NCI-H524 treated with DMSO at 0.1 percent for 48 hours (cell line): ENCODE results near the gene SAMD14.
A peak's percentile ranks its signal among the peaks of the same experiment; 100 is the strongest.

Source experiments
- DNase-seq: peaks from one replicate; lab custom pipeline; 2025; lab: John Stamatoyannopoulos, UW

SAMD14 gene

DNA sequence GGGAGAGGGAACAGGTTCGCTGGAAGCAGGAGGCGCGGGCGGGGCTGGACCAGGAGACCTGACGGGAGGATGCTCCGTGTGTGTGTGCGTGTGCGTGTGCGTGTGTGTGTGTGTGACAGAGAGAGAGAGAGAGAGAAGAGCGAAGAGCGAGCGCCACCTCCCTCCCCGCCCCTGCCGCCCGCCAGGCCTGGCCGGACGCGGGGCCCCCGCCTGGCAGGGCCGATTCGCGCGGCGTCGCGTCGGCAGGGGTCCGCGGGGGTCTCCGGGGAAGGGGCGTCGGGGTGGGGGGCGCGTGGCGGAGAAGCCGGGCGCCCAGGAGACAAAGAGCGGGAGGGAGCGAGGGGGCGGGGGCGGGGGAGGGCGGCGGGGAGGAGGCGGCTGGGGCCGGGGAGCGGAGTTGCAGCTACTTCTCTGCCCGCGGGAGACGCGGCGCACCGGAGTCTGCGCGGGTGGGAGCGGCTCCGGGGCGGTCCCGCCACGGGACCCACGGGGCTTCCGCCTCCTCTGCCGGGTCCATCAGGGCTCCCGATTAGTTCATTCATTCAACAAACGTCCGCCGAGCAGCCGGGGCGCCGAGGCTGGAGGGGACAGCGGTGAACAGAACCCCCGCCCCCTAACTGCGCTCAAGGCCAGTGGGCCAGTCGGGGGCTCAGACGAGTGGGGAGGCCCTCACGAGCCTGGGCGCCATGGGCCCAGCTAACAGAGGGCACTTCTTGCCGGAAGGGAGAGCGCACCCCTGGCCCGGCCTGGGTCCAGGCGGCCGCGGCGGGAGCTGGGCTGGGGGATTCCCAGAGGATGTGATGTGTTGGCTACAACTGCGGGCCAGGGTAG lies at the start of gene SAMD14:
TSS of gene SAMD14 (minus strand) at position 433 of the 831 bp plus-strand sequence. CDS start 5,201 bp downstream, outside the sequence.
- no peak for DNase-seq

DNA sequence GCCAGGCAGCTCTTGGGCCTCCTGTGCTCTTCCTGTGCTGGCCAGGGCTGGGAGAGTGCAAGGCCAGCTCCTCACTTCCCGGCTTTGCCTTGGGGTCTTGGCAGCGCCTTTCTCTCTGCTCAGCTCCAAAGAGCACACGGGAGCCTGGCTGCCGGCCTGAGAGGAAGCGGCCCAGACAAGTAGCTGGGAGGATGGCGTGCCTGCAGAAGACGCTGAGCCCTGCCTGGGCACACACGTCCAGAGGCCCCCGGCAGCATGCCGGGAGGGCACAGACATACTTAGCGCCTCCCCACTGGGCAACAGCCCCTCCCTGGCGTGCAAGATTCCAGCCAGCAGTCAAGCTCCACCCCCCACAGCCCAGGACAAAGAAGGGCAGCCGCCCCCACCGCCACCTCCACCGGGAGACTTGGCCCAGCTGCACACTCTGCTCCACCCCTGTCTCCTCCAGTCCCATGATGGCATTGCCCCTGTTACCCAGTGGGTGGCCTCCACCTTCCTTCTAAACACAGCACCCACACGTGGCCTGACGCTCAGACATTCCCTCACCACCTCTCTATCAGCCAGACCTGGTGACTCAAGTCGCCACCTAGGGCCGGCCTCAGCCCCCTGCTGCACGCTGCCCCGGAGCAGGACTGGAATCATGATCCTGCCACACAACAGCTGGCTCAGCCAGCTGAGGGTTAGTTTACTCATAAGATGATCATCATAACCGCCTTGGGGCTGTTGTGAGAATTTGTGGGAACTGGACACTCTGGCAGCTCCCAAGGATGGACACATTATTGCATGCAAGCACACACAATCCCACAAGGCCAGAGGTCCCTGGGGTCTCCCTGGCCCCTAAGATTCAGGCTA lies 48.2 kb upstream of the SAMD14 start:
- DNase-seq, result peak; percentile 83

DNA sequence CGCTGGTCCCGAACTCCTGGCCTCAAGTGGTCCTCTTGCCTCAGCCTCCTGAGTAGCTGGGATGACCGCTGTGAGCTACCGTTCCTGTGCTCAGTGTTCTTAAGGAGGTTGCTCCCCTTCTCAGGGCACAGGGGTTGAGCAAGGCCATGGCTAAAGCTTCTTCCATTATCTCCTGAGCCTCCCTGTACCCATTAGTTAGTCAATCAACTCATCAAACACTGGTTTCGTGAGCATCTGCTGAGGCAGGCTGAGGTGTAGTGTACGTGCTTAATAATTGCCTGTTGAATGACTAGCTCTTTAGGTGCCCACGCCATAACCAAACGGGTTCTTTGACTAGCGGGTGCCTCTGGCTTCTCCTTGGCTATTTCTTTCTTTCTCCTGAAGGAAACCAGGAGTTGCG lies 47.5 kb upstream of the SAMD14 start:
- no peak for DNase-seq

DNA sequence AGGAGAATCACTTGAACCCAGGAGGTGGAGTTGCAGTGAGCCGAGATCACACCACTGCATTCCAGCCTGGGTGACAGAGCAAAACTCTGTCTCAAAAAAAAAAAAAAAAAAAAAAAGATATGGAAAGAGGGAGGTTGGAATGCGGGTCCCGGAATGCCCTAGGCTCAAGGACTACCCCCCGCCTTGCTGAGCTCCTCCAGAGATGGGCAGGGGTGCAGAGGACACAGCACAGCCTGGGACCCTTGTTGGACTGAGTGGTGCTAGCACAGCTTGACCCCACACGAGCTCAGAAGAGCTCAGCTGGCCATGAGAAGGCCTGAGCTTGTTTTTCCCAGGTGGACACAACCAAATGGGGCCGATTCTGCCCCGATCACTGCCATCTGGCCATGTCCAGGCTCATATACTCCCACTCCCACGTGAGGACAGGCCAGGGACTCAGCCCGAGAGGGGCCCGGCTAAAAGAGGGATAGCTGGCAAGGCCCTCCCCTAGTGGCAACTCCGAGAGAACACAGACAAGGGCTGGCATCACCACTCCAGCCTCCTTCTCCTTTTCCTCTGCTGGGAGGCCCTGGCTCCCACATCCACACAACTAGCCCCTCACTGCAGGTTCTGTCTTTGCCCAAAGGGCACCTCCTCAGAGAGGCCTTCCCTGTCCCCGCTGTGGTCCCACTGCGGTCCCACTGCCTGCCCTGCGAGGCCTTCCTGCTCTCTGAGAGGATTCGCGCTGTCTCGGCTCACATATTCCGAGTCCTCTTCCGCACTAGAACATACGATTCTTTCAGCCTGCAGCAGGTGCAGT lies 46.8 kb upstream of the SAMD14 start:
- DNase-seq, result no peak

DNA sequence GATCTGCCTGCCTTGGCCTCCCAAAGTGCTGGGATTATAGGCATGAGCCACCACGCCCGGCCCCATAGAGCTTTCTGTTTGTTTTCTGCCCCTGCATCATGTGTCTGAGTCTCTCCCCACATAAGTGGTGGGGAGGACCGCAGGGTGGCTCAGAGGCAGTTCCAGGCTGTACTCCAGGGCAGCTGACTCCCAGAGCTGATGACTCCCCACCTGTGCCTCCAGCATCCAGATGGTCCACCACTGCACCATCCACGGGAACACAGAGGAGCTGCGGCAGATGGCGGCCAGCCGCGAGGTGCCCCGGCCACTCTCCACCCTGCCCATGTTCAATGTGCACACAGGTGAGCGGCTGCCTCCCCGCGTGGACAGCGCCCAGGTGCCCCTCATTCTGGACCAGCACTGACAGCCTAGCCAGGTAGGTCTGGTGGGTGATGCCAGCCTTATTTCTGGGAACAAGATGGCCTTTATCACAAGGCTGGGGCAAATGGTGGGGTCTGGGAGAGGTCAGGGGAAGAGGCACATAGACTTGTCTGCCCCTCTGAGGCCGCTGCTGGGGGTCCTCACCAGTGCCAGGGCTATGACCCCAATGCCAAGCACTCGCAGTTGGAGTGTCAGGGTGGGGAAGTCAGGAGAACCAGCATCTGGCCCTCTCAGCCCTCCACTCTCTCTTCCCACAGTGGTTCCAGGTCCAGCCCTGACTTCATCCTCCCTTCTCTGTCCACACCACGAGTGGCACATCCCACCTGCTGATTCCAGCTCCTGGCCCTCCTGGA lies 45.3 kb upstream of the SAMD14 start:
- DNase-seq, result peak; percentile 67

DNA sequence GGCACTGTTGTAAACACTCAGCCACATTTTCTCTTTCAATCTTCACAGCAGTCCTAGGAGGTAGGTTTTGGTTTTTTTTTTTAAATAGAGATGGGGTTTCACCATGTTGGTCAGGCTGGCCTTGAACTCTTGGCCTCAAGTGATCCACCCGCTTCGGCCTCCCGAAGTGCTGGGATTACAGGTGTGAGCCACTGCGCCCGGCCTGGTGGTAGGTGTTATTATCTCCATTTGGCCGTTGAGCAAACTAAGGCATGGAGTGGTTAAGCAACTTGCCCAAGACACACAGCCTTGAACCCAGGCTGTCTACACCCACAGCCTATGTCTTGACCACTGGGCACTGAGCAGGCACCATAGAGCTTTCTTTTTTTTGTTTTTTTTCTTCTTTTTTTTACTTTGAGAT lies 44.5 kb upstream of the SAMD14 start:
- no peak for DNase-seq

DNA sequence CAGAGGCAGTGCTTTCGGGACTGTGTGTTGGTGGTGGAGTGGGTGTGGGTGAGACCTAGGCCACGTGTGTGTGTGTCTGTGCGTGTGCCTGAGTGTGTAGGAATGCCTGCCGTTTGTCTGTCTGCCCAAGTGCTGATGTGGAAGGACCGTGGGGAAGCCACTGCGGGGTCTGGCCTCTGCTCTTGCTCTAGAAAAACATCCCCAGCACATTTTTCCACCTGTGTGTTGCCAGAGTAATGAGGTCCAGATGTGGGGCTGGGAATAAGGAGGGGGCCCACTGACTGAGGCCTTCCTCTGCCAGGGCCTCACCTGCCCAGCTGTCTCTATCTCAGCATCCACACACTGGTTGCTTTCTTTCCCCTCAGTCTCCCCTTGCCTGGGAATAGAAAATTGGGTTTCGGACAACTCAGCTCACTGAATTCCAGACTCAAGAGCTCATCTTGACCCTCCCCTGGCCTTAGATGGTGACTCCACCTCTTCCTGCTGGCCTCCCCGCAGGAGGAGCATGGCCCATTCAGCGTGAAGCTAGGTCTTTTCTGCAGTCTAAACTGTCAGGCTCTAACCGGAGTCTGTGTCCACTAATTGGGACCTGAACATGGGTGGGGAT lies 43.5 kb upstream of the SAMD14 start:
- no peak for DNase-seq

DNA sequence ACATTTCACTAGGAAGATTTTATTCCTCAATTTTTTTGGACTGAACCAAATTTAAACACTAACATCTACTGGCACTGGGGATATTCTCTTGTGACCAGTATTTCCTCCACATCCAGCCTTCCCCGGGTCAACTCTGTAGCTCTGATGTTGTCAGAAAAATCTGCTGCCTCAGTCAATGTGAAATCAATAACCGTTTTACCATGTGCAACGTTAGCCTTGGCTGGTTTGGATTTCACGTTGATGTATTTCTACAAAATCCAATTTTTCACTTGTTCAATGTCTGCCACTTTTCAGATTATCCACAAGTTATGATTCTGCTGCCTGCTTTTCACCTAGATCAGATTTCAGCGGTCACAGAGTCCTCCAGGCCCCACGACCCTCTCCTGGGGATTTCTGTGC lies 43.0 kb upstream of the SAMD14 start:
- DNase-seq, result no peak

DNA sequence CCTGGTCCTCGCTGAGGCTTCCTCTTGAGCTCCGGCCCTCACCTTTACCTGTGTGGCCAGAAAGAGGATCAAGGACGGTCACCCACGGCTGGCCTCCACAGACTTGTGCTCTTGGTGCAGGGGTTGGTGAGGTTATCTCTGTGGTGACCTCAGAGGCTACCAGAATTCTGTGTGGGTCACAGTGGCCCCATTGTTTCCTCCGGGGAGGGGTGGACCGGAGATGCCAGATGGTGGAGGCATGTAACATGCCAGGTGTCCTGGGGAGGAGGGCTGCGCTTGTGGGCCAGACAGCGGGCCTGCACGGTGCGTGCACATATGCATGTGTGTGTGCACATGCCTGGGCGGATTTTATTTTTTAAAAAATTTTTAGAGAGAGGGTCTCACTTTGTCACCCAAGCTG lies 42.2 kb upstream of the SAMD14 start:
- no peak for DNase-seq

DNA sequence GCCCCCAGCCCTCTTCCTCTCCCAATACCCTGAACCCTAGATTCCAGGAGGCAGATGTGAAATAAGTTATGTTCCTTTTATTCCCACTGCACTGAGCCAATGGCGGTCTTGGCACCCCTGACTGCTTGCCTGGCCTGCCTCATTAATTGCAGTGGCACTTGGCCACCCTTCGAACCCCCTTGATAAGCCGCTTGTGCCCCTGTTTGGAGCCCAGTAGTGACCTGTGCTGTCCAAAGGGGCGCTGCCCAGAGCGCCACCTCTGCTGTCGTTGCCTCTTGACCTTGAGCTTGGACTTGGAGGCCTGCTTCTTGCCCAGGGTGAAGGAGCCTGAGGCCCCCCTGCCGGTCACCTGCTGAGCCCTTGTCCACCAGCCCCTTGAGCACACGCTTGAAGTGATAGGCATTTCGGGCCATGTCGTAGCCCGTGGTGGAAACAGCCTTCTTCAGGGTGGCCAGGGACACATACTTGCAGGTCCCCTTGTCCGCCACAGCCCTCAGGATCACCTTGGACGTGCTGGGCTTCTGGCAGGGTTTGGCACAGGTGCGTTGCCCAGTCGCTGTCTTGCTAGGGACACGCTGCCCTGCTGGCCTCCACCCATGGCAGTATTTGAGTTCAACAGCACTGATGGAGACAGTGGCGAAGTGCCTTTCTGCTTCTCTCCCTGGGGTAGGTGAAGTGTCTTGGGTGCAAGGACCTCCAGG lies 41.6 kb upstream of the SAMD14 start:
- DNase-seq, result no peak

DNA sequence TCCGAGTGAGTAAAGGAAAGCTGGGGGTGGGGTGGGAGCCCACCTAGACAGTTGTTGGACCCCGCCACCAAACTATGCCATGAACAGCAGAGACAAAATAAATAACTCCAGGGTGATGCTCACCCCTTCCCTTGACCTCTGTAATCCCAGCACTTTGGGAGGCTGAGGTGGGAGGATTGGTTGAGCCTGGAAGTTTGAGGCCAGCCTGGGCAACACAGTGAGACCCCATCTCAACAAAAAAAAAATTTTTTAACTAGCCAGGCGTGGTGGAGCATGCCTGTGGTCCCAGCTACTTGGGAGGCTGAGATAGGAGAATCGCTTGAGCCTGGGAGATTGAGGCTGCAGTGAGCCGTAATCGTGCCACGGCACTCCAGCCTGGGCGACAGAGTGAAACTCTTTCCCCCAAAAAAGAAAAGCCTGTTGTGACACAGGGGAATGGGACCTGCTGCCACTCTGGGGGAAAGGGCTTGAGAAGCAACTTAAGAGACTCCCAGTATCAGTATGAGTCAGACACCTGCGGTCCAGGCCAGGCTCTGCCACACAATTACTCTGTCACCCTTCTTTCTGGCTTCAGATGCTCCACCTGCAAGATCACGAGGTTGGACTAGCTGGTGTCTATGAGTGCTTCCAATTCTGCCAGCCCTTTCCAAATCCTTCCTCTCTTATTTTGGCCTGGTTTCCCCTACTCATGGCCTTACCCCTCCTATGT lies 40.9 kb upstream of the SAMD14 start:
- DNase-seq, result no peak

DNA sequence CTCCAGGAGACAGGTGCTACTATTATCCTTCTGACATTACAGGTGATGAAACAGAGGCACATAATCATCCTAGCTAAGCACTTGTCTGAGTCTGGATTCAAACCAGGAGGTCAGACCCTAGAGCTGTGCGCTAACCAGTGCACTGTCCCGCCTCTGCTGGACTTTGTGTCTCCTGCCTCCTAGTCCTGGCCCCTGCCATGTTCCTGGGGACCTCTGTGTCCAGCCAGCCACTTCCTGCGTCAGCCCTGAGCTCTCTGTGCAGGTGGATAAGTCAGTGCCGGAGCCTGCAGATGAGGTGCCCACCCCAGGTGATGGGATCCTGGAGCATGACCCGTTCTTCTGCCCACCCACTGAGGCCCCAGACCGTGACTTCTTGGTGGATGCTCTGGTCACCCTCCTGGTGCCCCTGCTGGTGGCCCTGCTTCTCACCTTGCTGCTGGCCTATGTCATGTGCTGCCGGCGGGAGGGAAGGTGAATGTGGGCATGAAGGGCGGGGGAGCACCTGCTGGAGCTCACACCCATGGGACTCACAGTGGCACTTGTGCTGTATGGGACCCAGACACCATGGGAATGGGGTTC lies 40.0 kb upstream of the SAMD14 start:
- no peak for DNase-seq

DNA sequence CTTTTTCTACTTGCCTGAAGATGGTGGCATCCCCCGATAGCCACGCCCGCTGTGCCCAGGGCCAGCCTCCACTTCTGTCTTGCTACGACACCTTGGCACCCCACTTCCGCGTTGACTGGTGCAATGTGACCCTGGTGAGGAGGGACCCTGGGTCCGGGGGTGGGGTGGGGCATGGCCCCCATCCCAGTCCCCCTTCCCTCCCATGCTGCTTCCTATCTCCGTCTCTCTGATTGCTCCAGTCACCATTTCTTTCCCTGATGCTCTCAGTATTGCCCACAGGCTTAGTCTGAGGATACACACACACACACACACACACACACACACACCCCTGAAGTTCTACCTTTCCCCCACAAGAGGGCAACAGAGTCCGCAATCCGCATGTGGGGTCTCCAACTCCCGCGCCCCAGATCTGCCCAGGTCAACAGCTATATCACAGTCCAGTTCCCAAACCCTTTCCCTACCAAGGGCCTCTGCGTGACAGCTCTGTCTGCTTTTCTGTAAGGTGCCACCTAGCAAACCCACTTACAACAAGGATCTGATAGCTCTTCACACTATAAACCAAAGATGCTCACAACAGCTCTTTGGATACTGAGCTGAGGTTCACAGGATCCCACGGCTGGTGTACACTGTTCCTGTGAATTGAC lies 39.3 kb upstream of the SAMD14 start:
- DNase-seq, result peak; percentile 8

DNA sequence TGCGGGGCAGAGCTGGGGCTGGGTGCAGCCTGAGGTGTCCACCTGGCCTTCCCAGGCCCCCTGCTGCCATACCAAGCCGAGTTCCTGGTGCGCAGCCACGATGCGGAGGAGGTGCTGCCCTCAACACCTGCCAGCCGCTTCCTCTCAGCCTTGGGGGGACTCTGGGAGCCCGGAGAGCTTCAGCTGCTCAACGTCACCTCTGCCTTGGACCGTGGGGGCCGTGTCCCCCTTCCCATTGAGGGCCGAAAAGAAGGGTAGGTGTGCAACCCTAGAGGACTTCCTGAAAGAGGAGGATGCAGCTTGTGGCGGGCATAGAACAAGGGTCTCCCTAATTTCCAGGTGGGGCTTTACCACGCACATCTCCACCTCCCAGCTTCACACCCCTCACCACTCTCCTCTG lies 38.4 kb upstream of the SAMD14 start:
- no peak for DNase-seq

DNA sequence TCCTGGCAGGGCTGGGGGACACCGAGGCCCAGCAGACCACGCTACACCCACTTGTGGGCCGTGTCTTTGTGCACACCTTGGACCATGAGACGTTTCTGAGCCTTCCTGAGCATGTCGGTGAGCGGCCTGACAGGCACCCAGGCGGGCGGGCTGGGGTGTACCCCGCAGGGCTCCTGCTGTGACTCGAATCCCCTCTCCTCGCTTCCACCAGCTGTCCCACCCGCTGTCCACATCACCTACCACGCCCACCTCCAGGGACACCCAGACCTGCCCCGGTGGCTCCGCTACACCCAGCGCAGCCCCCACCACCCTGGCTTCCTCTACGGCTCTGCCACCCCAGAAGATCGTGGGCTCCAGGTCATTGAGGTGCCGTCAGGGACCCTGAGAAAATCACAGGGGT lies 37.4 kb upstream of the SAMD14 start:
- no peak for DNase-seq

DNA sequence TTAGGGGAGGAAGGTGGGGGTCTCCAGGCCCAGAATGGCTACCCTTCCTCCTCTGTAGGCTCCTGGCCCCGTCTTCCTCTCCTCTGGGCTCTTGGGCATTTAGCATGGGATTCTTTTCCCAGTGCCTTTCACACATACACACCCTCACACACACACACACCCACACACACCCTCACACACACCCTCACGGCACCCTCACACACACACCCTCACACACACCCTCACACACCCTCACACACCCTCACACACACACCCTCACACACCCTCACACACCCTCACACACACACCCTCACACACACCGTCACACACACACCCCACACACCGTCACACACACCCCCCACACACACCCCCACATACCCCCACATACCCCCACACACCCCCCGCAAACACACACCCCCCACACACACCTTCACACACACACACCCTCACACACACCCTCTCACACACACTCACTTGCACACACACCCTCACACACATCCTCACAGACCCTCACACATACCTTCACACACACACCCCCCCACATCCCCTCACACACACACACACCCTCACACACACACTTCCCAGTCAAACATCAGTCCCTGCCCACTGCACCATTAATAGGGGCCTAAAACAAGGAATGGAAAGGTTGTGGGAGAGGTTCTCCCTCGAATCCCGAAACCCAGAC lies 36.7 kb upstream of the SAMD14 start:
- DNase-seq, result no peak

DNA sequence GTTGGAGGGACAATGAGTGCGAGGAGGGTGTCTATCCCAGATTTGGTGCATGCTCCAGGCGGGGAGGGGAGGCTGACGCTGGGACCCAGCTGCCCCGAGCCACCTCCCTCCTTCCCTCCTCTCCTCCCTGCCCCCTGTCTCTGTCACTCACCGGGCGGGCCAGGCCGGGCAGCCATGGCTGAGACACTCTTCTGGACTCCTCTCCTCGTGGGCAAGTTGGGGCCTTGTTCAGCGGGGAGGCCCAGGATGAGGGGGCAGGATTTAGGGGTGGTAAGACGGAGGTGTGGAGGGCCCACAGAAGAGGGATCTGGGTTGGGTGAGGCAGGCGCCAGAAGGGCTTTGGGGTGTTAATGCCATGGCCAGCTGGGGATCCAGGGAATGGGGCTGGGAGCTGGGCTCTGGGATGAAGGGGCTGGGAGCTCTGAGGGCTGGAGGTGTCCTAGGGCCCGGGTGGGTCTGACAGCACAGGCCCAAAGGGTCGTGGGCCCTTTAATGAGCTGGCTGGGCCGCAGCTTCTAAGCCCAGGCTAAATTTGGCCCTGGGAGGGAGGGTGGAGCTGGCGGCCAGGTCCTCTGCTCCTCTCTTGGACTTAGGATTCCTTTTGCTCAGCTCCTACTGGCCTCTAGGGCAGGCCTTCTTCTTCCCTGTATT lies 36.0 kb upstream of the SAMD14 start, which contains the start of gene SGCA:
TSS of gene SGCA (plus strand) at position 139 of the 651 bp plus-strand sequence. CDS start at position 175, 36 bp downstream.
- DNase-seq, result no peak

DNA sequence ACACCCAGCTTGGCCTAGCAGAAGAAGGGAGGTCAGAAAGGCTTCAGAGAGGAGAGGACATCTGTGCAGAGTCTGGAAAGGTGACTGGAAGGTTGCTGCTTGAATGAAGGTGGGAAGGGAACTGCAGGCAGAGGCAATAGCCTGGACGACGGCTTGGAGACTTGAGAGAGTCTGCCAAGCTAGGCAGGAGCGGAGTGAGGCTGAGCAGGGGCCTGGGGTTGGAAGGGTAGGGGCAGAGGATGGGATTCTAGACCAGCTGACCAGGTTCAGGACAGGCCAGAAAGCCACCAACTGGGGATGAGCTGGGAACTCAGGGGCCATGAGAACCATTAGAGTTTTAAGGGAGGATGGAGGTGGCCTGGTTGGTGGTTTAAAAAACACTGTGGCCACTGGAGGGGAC lies 35.5 kb upstream of the SAMD14 start:
- DNase-seq, result no peak
